Fibroblast of skin of scalp (primary cell): ENCODE results near the gene ICOSLG.
"Not testable (repeated sequence)": the region's sequence is repeated elsewhere in the genome, so short reads cannot be mapped to it uniquely, and the experiment has no call there.

Experiments used
- DNase-seq: peaks from one replicate; pipeline ENCODE4 v3.0.0-alpha.2; 2013

The ICOSLG gene

GRCh38 chr21:44175189-44175588, 65.6 kb downstream of the ICOSLG start:
- not testable (repeated sequence) for DNase-seq
